Fibroblast of lung (primary cell): ENCODE data around the gene UBE2H.

Experiments
- CTCF ChIP-seq, 2 donors: IDR thresholded peaks in 1 of 2; conservative IDR thresholded peaks in 1 of 2; 1 replicate in 1 of 2; 2 replicates in 1 of 2; pipeline ENCODE4 v1.5.1; 2011 to 2012; ENCODE audit warnings: low read length in 2 of 2, control low read depth in 1 of 2, inconsistent platforms in 1 of 2, low read depth in 1 of 2, mild to moderate bottlenecking in 1 of 2
- EZH2 ChIP-seq: IDR thresholded peaks from 2 replicates; pipeline ENCODE4 v1.5.1; 2012; ENCODE audit warnings: low read length, control low read depth, mild to moderate bottlenecking; ENCODE audit errors: missing control alignments

GRCh38 chr7:129911790-129912189 is 41.0 kb downstream of the UBE2H start:
- TF ChIP-seq CTCF (conservative IDR thresholded peaks at IDR 0.05 in 1 of 2, IDR thresholded peaks at IDR 0.05 in 1 of 2; ENCODE audit: low read depth in 1 of 2, low read length in 2 of 2) (no peak), EZH2 (no peak)
